UCSD-AML1 (cell line): Measurements from ENCODE around the gene SNRPA1.

Source experiments
- DNase-seq: peaks from one replicate; lab custom pipeline; 2025; ENCODE audit not compliant: unreplicated experiment; lab: John Stamatoyannopoulos, UW

The SNRPA1 gene

GRCh38 chr15:101264911-101265641, 30.0 kb downstream of the SNRPA1 start:
- no peak for DNase-seq

GRCh38 chr15:101264011-101264410, 31.0 kb downstream of the SNRPA1 start:
- no peak for DNase-seq

- no peak for DNase-seq
Observed at GRCh38 chr15:101262551-101262950, 32.5 kb downstream of the SNRPA1 start.

- DNase-seq, result peak; percentile 43
Observed at GRCh38 chr15:101258238-101259144, 36.6 kb downstream of the SNRPA1 start.

- DNase-seq, result no peak
Observed at GRCh38 chr15:101256757-101257156, 38.3 kb downstream of the SNRPA1 start.

GRCh38 chr15:101255615-101256241, 39.3 kb downstream of the SNRPA1 start:
- peak; percentile 68 for DNase-seq

GRCh38 chr15:101255051-101255395, 40.0 kb downstream of the SNRPA1 start:
- DNase-seq, result no peak

- no peak for DNase-seq
Observed at GRCh38 chr15:101254157-101255050, 40.6 kb downstream of the SNRPA1 start.

GRCh38 chr15:101252836-101253235, 42.2 kb downstream of the SNRPA1 start:
- DNase-seq, result no peak

- peak; percentile 92 for DNase-seq
Observed at GRCh38 chr15:101251830-101252820, 42.9 kb downstream of the SNRPA1 start, which contains the start of gene CHSY1. Gene CHSY1, minus strand, starts transcription at chr15:101252048. Its CDS starts 592 bp downstream, at chr15:101251456.

- no peak for DNase-seq
Observed at GRCh38 chr15:101250873-101251829, 43.9 kb downstream of the SNRPA1 start.

- DNase-seq, result no peak
Observed at GRCh38 chr15:101250341-101250831, 44.7 kb downstream of the SNRPA1 start.

GRCh38 chr15:101248274-101248673, 46.8 kb downstream of the SNRPA1 start:
- no peak for DNase-seq

GRCh38 chr15:101246824-101247745, 48.0 kb downstream of the SNRPA1 start:
- no peak for DNase-seq

GRCh38 chr15:101246391-101246790, 48.7 kb downstream of the SNRPA1 start:
- DNase-seq, result no peak

- no peak for DNase-seq
Observed at GRCh38 chr15:101244889-101245668, 50.0 kb downstream of the SNRPA1 start.
